Measurements from ENCODE around the gene NPAS3.

DNA sequence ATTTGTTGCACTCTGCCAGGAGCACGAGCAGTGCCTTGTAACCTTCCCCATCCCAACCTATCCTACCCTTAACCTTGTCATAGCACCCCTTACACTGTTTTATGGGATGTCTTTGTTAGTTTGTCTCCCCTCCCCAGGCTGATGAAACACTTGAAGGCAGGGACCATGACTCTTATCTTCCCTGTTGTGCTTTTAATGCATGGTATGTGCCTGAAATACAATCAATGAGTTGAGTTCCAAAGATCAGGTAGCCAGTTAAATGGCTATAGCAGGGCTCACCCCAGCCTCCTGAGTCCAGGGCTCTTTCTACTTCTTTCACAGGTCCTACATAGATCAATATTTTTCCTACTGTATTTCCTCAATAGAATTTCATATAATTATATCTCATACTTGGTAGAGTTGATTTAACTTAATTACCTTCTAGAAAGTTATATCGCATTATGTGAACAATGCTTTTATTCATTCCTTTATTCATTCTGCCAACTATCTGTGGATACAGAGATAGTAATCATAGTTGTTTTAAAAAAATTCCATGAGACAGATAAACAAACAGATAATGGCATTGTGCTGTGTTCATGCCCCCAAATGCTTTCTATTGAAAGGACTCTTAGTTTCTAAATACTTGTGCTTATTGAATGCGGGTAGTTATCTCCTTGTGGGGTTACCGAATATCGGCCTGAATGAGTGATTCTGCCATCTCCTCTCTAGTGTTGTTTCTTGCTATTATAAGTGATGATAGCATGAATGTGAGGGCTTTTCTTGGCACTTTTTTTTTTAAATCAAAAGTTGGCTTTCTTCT is 347.4 kb downstream of the NPAS3 start:
- no peak for TF ChIP-seq CTCF (IDR thresholded peaks at IDR 0.05)
- TF ChIP-seq POLR2A (IDR thresholded peaks at IDR 0.05), result no peak
- no peak for TF ChIP-seq POLR2AphosphoS5 (IDR thresholded peaks at IDR 0.05)

All from sigmoid colon (tissue), 4 donors.